ENCODE data around the gene MYO1B.

MYO1B gene

DNA sequence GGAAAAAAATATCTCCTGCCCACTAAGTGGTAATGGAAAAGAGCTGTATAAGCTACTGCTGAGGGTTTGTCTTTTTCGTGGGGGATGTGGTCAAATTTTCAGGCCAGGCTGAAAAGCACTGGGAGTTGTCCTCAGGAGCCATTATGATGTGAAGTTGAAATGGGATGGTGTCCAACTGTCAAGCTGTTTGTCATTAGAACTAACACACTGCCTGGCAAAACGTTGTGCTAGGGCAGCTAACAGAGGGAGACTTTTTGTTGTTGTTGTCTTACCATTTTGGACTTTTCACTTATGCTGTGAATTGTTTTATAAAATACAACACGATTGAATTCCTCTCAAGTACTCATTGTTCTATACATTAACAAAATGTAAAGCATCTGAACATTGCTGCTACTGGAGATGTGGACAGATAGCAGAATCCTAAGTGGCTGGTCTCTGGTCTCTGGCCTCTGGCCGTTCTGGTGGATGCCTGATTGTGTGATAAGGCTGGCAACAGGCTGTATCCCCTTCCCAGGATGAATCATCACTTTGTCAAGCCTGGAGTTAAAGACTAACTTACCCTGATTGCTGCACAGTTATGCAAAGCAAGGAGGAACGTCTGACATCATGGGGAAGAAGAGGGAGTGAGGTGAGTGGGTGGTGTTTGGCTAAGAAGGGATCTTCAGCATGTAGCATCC lies 2.3 kb downstream of the MYO1B start:
- DNase-seq (ENCODE audit: insufficient read length) (no peak), FAIRE-seq (no peak)
- TF ChIP-seq POLR2AphosphoS5 (IDR thresholded peaks at IDR 0.05; ENCODE audit: low read depth, low read length) (no peak), TAF1 (IDR thresholded peaks at IDR 0.05; ENCODE audit: borderline replicate concordance, low read depth, low read length) (no peak), POLR2A (IDR thresholded peaks at IDR 0.05; ENCODE audit: low read depth, low read length) (no peak)

DNA sequence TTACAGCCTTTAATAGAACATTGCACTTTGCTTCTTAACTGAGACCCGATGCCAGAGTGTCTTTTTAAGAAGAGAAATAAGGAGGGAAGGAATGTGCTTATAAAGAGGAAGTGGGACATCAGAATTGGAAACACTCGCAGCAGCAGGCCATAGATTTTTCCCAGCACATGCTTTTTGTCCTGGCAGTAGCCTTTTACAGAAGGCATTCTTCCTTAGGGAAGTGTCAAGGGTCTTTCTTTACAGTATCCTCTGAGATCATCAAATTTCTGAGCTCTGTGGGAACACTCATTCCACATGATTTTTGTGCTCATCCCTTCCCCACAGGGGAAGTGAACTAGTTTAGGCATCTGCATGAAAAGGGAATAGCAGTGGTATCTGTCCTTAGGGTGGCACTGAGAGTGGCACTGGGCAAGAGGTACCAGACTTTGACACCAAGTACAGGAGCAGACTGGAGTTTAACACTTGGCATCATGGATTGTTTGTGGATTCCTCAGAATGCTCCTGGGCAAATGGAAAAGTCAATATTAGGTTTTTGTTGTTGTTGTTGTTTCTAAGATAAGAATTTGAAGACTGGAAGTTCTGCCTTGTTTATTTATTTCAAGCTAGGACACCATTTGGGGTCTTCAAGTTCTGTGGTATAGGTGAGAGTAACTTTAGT lies 4.1 kb downstream of the MYO1B start:
- FAIRE-seq (no peak), DNase-seq (ENCODE audit: insufficient read length) (no peak)
- no peak for TF ChIP-seq POLR2A (IDR thresholded peaks at IDR 0.05; ENCODE audit: low read depth, low read length)
- TF ChIP-seq POLR2AphosphoS5 (IDR thresholded peaks at IDR 0.05; ENCODE audit: low read depth, low read length), result no peak
- no peak for TF ChIP-seq TAF1 (IDR thresholded peaks at IDR 0.05; ENCODE audit: borderline replicate concordance, low read depth, low read length)

DNA sequence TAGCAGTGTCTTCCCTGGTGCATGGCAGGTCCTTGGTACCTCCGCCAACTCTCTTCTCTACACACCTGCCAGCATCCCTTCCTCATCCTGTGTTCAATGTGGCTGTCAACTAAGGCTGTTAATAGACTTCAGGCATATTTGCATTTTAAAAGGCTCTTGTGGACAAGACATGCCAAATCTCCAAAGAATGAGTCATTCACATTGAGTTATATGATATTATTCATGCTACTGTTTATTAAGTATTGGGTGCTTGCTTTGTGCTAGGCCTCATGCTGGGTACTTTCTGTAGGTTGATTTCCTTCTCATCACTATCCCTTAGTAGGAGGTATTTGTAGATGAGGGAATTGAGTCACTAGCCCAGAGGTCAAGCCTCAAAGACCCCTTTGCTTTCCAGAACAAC lies 5.2 kb downstream of the MYO1B start:
- TF ChIP-seq TAF1 (IDR thresholded peaks at IDR 0.05; ENCODE audit: borderline replicate concordance, low read depth, low read length) (no peak), POLR2AphosphoS5 (IDR thresholded peaks at IDR 0.05; ENCODE audit: low read depth, low read length) (no peak), POLR2A (IDR thresholded peaks at IDR 0.05; ENCODE audit: low read depth, low read length) (no peak)
- FAIRE-seq (no peak), DNase-seq (ENCODE audit: insufficient read length) (no peak)

DNA sequence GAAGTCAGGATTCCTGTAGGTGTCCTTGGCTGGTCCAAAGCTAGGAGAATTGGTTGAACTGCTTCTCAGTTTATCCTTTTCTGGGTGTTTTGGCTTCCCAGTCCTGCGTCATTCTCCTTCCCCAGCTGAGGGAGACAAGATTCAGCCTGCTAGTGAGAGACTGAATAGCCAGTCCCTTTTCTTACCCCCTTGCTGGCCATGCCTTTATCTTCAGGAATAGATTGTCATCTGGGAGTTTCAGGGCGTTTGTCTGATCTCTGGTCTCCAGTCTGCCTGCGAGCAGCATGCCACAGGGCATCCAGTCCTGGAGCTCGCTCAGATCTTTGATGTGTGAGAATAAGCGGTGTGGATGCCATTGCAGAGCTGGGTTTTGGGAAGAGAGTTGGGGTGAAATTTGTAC lies 5.8 kb downstream of the MYO1B start:
- TF ChIP-seq TAF1 (IDR thresholded peaks at IDR 0.05; ENCODE audit: borderline replicate concordance, low read depth, low read length) (no peak), POLR2AphosphoS5 (IDR thresholded peaks at IDR 0.05; ENCODE audit: low read depth, low read length) (no peak), POLR2A (IDR thresholded peaks at IDR 0.05; ENCODE audit: low read depth, low read length) (no peak)
- no peak for DNase-seq (ENCODE audit: insufficient read length)
- no peak for FAIRE-seq

DNA sequence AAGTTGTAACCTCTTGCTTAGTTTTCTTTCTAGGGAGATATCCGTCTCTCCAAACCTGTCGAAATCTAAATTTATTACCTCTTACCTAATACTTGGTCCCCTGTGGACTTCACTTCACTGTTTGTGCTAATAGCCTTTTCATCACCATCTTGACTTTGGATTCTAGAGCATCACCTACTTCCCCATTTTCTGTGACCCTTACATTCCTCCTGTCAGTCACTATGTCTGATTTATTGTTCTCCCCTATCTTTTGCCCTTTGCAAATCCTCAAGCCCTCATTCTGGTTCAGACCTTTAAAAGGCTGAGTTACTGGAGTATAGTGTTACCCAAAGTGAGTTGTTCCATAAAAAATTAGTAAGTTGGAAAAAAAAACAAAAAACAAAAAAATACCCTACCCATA lies 7.5 kb downstream of the MYO1B start:
- FAIRE-seq, result no peak

DNA sequence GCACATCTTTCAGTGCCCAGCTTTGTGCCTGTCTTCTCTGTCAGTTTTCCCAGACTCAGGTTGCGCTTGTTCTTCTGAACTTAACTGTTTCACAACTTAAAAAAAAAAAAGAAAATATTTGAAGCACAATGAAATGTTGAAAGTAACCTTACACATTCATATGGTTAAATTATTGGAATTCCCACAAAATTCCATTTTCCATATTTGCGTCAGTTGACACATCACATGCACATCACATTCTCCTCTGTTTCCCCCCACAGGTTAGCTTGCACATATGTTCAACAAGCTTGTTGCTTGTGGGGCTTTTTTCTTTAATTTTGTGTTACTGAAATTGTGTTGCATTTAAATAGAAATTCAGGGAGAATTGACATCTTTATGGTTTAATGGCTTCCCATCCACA lies 8.3 kb downstream of the MYO1B start:
- DNase-seq (ENCODE audit: insufficient read length) (no peak), FAIRE-seq (no peak)
- TF ChIP-seq POLR2AphosphoS5 (IDR thresholded peaks at IDR 0.05; ENCODE audit: low read depth, low read length) (no peak), TAF1 (IDR thresholded peaks at IDR 0.05; ENCODE audit: borderline replicate concordance, low read depth, low read length) (no peak)

More for the DNA sequence above, 7.5 kb downstream of the MYO1B start:
- TF ChIP-seq POLR2A (IDR thresholded peaks at IDR 0.05; ENCODE audit: low read depth, low read length) (no peak), POLR2AphosphoS5 (IDR thresholded peaks at IDR 0.05; ENCODE audit: low read depth, low read length) (no peak), TAF1 (IDR thresholded peaks at IDR 0.05; ENCODE audit: borderline replicate concordance, low read depth, low read length) (no peak)
- DNase-seq (ENCODE audit: insufficient read length), result no peak

DNA sequence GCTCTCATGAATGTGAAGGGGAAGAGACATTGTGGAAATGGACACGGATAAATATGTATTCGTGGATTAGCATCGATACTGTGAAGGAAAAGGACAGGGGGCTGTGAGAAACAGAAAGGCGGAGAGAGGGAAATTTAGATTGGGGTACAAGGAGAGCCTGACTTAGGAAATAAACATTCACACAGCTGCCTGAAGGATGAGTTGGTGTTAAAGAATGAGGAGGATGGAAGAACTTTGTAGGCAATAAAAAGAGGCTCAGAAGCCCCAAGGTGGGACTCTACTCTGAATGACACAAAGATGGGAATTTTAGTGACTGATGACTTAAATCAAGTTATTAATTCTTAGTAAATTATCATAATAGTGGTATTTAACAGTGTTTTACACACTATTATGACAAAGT lies 10.1 kb downstream of the MYO1B start:
- DNase-seq (ENCODE audit: insufficient read length), result no peak
- TF ChIP-seq POLR2A (IDR thresholded peaks at IDR 0.05; ENCODE audit: low read depth, low read length) (no peak), POLR2AphosphoS5 (IDR thresholded peaks at IDR 0.05; ENCODE audit: low read depth, low read length) (no peak), TAF1 (IDR thresholded peaks at IDR 0.05; ENCODE audit: borderline replicate concordance, low read depth, low read length) (no peak)
- no peak for FAIRE-seq

DNA sequence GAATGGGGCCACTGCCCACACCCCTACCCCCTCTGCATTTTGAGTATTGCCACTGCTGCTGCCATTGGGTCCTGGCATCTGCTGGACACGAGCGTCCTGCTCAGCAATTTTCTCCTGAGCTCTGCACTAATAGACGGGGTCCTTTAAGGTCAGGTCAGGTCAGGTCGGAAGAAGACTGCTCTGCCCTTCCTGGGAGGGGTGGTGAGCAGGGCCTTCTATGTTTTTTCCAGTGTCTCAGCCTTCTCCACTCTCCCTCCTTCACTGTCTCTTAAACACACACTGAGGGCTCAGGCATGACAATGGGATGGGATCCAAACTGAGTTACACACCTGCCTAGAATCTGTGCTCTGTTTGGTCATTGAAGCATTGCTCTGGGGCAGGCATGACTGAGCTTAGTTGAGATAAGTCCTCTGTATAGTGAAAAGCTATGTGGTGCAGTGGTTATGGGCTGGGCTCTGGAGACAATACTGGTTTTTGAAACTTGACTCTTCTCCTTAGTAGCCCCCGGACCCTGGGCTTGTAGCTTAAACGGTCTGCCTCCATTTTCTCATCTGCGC lies 10.6 kb downstream of the MYO1B start:
- TF ChIP-seq POLR2A (IDR thresholded peaks at IDR 0.05; ENCODE audit: low read depth, low read length), result no peak
- no peak for TF ChIP-seq TAF1 (IDR thresholded peaks at IDR 0.05; ENCODE audit: borderline replicate concordance, low read depth, low read length)
- no peak for TF ChIP-seq POLR2AphosphoS5 (IDR thresholded peaks at IDR 0.05; ENCODE audit: low read depth, low read length)
- no peak for DNase-seq (ENCODE audit: insufficient read length)
- no peak for FAIRE-seq

DNA sequence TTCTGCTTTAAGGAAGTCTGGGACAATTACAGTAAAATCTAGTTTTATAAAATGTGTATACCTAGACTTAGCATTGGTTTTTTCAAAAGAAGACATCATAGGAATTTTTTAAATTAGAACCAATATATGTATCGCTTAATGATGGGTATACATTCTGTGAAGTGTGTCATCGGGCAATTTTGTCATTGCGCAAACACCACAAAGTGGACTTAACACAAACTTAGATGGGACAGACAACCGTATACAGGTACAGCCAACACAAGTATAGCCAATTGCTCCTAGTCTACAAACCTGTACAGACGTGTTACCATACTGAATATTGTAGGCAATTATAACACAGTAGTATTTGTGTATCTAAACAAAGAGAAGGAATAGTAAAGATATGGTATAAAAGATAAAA lies 12.7 kb downstream of the MYO1B start:
- FAIRE-seq, result no peak
- TF ChIP-seq POLR2AphosphoS5 (IDR thresholded peaks at IDR 0.05; ENCODE audit: low read depth, low read length) (no peak), POLR2A (IDR thresholded peaks at IDR 0.05; ENCODE audit: low read depth, low read length) (no peak), TAF1 (IDR thresholded peaks at IDR 0.05; ENCODE audit: borderline replicate concordance, low read depth, low read length) (no peak)
- DNase-seq (ENCODE audit: insufficient read length), result no peak

DNA sequence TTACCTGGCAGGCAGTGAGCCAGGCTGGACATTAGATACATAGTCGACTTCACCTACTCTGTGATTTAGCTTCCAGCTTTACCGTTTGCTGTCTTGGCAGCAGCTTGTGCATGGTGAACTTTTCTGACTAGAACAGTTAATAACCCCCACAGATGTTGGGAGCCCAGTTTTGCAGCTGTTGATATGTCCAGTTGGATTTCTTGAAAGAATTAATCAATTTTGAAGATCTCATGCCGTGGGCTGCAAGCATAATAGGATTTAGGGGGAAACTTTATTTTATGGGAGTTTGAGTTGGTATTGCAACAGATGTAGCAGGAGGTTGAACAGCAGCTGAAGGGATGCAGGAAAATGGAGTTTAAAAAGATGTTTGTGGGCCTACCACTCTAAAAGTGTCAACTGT lies 13.8 kb downstream of the MYO1B start:
- DNase-seq (ENCODE audit: insufficient read length) (no peak), FAIRE-seq (no peak)
- TF ChIP-seq POLR2A (IDR thresholded peaks at IDR 0.05; ENCODE audit: low read depth, low read length) (no peak), POLR2AphosphoS5 (IDR thresholded peaks at IDR 0.05; ENCODE audit: low read depth, low read length) (no peak), TAF1 (IDR thresholded peaks at IDR 0.05; ENCODE audit: borderline replicate concordance, low read depth, low read length) (no peak)

DNA sequence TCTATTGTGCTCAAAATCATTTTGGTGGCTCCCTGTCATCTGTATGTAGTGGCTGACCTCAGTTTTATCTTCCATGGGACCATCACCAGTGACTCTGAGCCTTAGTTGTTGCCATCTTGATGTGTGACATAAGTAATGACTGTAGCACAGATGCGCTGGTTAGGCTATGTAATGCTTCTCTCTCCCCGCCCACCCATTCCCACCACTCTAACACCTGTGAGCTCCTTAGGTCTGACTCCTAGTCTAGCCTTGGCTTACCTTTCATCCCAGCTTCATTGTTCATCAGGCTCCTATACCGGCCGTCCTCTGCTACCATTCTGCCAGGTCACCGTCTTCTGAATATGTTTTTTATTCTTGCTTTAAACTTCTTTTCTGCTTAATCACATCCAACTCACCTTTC lies 17.2 kb downstream of the MYO1B start:
- no peak for DNase-seq (ENCODE audit: insufficient read length)
- FAIRE-seq, result no peak
- TF ChIP-seq POLR2AphosphoS5 (IDR thresholded peaks at IDR 0.05; ENCODE audit: low read depth, low read length), result no peak
- TF ChIP-seq TAF1 (IDR thresholded peaks at IDR 0.05; ENCODE audit: borderline replicate concordance, low read depth, low read length), result no peak
- TF ChIP-seq POLR2A (IDR thresholded peaks at IDR 0.05; ENCODE audit: low read depth, low read length), result no peak

DNA sequence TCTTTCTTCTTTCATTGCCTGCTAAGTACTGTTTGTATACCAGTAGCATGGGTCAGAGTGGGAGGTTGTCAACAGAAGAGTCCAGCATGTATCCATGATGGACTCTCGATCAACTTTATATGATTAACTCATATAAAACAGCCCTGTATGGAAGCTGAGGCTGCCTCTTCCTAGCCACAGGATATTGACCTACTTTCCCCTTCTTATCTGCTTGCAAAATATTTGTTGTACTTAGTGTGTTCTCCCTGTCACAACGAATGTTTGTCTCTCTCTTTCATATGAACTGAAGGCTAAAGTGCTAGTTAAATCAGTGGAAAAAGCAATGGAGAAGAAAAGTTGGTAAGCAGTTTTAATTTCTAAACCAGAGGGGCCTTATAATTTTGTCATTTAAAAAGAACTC lies 17.8 kb downstream of the MYO1B start:
- FAIRE-seq, result no peak
- TF ChIP-seq TAF1 (IDR thresholded peaks at IDR 0.05; ENCODE audit: borderline replicate concordance, low read depth, low read length) (no peak), POLR2A (IDR thresholded peaks at IDR 0.05; ENCODE audit: low read depth, low read length) (no peak), POLR2AphosphoS5 (IDR thresholded peaks at IDR 0.05; ENCODE audit: low read depth, low read length) (no peak)
- DNase-seq (ENCODE audit: insufficient read length), result no peak

Measured in GM12892 (cell line).